ENCODE measurements around the gene TBC1D10A.
A peak's percentile ranks its signal among the peaks of the same experiment; 100 is the strongest.

Gene TBC1D10A

DNA sequence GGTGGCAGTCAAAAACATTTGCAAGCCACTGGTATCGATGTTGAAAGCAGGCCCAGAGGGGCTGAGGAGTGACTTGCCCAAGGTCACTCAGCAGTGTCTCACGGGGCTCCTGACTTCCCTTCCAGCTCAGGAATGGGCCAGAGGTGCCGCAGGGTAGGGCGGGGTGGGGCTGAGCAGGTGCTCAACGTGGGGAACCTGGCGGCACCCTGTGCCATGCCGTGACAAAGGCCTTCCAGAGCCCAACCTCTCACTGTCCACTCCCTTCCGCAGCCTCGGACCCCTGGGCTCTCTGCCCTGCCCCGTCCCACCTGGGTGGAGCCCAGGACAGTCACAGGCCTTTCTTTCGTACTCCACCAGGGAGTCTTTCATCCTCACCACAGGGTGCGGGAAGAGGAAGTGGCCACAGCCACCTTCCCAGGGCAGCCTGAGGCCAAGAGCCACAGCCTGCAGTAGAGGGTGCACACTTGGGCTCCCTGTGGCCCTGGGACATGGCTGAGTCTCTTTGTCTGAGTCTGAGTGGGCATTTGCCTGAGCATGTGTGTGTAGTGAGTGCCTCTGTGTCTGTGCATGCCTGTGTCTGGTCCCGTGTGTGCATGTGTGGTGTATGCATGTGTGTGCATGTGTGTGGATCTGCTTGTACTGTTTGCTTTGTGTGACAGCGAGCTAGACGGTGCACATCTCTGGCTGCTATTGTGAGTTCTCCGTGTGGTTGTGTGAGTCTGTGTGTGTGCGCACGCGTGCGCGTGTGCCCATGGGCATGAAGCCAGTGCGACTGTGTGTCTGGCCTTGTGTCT, 74.1 kb downstream of the TBC1D10A start:
- no peak overlapping the region for H3K4me3 ChIP-seq (ENCODE audit: low read depth, low read length)
- DNase-seq (ENCODE audit: low read depth): no peak

DNA sequence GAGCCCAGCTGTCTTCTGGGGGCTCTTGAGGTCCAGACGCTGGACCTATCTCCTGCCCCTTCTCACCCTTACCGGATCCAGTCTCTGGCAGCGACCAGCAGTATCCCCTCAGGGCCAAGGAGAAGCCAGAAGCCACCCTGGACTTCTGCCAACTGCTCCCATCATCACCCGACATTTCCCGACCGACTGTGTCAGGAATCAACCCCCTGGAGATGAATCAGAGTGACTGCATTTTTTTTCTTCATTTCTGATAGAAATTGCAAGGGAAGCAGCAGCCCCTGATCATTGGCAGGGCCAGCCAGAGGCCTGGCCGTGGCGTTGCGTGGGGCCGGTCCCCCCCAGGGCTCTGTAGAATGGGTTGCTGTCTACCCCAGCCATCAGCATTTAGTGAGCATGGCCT, 75.0 kb downstream of the TBC1D10A start:
- H3K4me3 ChIP-seq (ENCODE audit: low read depth, low read length): no peak overlapping the region
- no peak for DNase-seq (ENCODE audit: low read depth)

DNA sequence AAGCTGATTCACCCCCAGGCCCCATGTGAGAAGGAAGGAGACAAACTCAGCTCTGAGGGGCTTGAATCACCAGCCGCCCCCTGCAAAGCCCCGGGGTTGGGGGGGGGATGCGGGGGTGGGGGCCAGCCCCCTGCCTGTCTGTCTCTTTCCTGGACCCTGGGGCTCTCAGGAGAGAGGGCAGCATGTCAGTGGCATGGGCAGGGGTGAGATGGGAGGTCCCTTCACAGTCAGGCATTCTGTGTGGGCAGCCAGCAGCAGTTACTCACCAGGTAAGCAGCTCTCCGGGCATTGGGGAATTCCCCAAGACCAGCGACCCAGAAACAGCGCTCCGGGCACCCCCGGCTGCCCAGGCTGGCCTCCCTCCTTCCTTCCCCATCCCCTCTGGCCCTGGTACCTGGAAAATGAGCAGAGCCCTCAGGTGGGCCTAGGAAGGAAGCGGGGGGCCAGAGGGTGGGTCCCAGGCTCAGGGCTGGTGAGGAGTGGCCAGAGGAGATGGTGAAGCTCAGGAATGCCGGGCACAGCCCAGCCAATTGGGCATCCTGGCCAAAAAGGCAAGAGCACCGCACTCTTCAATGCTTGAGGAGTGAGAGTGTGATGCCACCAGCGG, 76.0 kb downstream of the TBC1D10A start:
- no peak for DNase-seq (ENCODE audit: low read depth)
- H3K4me3 ChIP-seq (ENCODE audit: low read depth, low read length): no peak overlapping the region

DNA sequence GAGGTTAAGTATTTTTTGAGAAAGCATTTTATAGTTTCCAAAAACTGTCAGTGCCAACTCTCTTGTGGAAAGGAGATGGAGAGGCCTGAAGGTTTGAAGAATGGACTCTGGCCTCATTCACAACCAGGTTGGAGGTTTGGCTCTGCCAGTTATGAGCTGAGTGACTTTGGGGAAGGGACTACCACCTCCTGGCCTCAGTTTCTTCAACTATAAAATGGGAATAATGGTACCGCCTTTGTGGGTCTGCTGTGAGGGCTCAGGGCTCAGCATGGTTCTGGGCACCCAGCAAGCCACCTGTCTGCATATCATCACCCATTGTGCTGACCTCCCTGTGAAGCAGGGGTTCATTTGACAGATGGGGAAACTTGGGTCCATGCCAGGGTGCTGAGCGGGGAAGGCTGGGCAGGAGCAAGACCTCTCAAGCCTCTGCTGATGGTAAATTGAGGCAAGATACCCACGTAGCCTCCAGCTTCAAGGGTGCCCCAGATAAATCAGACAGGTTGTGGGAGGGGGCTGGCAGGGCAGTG, 76.6 kb downstream of the TBC1D10A start:
- no peak for DNase-seq (ENCODE audit: low read depth)
- no peak overlapping the region for H3K4me3 ChIP-seq (ENCODE audit: low read depth, low read length)

DNA sequence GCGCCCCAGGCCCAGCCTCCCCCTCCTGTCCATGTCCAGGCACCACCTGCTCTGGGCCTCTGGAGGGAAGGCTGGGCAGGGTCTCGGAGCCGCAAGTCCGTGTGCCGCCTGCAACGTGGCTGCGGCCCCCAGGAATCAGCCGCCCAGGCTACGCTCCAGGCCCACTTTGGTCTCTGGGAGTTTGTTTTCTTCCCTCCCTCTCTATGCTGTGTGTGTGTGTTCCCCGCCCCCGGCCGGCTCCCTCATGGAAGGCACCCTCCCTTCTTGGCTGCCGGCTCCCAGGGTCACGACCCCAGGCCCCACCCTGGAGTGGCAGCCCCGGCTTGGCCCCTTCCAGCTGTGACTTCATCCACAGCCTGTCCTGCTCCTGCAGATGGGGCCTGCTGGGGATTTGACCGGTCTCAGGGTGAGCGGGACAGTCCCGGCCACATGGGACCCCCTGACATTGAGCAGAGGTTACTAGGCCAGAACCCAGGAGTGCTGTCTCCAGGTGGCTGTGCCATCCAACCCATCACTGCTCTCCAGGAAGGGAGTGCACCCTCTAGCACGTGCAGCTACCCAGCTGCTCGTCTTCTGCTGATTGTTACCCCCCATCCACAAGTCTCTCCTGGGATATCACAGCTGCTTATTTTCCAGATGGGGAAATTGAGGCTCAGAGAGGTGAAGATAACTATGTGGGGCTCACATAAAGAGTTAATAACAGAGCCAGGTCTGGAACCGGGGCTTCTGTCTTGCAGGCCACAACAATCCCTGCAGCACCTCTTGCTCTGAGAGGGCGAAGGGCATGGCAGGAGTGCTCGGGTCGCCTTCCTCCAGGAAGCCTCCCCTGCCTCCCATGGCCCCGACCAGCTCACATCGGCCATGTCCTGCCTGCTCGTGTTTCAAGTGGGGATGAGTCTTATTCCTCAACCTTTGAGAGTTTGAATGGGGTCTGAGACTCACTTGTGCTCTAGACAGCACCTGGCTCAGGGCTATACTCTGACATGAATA, 77.4 kb downstream of the TBC1D10A start:
- H3K4me3 ChIP-seq (ENCODE audit: low read depth, low read length): peak overlapping the region; percentile 18
- no peak for DNase-seq (ENCODE audit: low read depth)

DNA sequence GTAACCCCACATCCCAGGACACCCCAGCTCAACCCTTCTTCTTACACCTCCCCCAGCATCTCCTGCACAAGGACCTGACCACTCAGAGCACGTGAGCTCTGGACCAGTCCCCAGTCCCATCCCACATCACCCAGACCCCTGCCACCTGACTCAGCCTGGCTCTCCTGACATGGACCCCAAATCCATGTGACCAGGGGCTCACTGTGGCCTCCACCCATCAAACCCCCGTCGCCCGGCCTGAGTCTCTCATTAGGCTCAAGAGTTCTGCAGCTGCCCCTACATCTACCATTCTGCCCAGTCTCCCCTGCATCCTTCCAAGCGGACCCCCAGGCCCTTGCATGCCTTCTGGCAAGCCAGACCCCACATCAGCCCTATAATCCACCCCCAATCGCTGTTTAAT, 78.3 kb downstream of the TBC1D10A start:
- DNase-seq (ENCODE audit: low read depth): no peak
- H3K4me3 ChIP-seq (ENCODE audit: low read depth, low read length): peak overlapping the region; percentile 18

DNA sequence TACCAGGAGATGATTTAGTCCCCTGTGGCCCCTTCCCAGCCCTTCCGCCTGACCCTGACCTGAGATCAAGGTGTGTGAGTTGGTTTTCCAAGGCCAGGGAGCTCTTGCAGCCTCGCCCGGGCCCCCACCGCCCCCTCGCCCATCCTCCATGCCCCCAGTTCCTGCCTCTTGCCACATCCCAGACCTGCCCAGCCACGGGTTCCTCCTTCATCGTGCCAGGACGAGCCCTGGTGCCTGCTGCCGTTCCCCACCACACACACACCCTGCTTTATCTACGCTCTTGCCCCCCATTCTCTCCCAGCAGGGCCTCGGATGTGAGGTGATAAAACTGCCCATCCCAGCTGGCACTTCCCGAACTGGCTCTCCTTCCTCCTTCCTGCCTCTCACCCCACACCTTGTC, 78.8 kb downstream of the TBC1D10A start:
- H3K4me3 ChIP-seq (ENCODE audit: low read depth, low read length): no peak overlapping the region
- DNase-seq (ENCODE audit: low read depth): no peak

DNA sequence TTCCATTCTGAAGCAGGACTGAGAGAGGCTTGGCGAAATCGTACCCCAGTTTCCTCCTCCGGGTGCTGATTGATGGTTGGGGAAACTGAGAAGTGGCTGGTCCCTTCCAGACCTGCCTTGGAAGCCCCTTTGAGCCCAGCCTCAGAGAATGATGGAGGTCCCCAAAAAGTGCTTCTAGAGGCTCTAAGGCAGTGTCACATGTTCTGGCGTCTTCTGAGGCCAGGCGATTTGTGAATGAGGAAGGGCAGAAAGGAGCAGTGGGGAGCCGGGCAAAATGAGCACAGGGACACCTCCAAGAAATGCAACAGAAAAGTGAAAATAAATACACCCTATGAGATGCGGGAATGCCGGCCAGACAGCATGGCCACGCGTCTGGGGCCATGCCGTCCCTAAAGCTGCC, 79.2 kb downstream of the TBC1D10A start:
- no peak overlapping the region for H3K4me3 ChIP-seq (ENCODE audit: low read depth, low read length)
- DNase-seq (ENCODE audit: low read depth): no peak

DNA sequence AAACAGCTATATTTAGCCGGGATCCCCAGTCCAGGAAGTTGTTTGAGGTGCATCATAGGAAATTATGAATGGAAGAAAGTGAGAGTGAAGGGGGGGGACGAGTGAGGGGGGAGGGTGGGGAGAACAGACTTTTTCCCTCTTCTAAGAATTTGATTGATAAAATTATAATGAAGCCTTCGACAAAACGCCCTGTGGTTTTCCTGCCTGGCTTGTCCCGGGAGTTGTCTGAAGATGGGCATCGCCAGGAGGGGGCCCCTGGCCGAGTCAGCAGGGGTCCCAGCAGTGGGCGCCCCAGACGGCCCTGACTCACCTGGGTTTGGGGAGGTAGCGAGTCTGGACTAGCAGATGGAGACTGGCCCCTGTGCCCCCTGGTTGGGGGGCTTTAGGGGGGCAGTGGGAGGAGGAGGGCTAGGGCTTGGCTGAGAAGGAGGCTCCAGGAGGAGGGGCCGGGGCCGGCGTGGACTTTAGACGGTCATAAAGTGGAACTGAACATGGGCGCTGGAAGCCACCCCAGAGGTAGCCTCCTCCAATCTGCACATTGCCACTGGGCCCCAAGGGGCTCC, 79.8 kb downstream of the TBC1D10A start:
- H3K4me3 ChIP-seq (ENCODE audit: low read depth, low read length): peak overlapping the region; percentile 67
- no peak for DNase-seq (ENCODE audit: low read depth)

DNA sequence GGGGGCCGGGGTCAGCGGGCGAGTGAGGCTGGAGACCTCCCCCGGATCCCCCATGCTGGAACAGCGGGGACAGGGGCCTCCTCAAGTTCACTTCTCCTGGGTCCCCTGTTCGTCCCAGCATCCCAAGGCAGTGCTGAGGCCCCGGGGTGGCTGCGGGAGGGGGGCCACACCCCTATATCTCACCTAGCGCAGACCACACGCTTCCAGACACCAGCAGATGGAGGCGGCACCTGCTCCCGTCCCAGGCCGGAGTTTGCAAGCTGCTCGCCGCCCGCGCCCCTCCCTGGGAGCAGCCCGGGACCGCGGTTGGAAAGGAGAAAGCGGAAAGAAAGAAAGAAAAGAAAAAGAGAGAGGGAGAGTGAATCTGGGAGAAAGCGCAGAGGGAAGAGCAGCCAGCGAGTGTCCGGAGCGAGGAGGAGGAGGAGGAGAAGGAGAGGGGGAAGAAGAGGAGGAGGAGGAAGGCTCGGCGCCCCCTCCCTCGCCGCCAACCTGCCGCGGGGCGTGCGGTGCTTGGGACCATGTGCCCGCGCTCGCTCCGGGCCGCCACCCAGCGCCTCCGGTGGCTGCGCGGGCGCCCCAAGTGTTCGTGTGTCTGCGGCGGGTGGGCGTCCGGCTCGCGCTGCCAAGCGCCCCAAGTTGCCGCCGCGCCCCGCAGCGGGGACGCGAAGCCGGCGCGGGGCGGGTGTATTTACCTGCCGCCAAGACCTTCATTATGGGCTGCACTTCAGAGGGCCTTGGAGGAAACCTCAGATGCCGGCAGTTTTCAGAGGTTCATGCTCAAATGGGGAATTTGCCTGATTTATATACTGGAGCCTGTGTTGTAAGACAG, 80.5 kb downstream of the TBC1D10A start, which contains the start of gene LIF:
Gene LIF (minus strand): TSS at position 775 of the 829 bp plus-strand sequence. CDS start 64 bp downstream, at position 711.
- peak within 1 kb of the TSS; percentile 67 for H3K4me3 ChIP-seq (ENCODE audit: low read depth, low read length)
- DNase-seq (ENCODE audit: low read depth): no peak

DNA sequence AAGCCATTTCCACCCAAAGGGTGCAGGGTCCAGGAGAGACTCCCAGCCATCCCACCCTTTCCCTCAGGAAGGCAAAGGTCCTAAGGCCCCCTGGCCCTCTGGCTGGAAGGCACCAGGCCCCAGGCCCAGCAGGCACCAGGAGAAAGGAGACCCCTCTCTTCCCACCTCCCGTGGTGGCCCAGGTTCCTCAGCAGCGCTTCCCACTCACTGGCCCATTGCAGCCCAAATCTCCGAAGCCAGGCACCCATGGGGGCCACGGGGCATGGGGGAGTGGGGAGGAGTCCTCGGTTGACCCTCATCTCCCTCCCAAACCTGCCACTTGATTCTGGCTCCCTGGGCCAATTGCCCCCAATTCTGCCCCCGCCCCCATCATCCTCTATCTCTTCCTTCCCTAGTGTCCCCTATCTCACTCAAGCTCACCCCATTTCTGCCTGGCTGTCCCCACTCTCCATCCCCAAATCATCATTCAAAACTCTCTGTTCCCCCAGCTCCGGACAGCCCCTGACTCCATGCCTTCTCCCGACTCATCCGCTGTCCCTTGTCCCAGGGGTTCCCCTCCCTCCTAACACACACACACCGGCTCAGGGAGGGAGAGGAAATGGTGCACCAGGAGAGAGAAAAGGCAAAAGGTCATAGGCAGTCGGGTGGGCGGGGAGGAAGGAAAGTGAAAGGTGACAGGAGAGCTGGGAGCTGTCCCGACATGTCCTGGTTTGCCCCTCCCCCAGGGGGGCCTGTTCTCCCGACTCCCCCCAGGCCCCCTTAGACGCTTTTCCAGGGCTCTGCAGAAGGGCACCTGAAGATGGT, 81.4 kb downstream of the TBC1D10A start:
- no peak for DNase-seq (ENCODE audit: low read depth)

DNA sequence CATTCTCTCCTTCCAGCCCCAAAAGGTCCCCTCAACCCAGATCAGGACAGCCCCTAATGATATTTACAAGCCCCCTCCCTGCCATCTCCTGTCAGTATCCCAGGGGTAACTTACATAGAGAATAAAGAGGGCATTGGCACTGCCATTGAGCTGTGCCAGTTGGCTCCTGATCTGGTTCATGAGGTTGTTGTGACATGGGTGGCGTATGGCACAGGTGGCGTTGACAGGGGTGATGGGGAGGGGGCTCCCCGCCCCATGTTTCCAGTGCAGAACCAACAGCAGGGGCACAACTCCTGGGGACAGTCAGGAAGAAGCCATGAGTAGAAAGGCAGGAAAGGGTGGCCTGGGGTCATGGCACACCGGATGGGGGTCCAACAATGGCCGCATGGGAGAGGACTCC, 82.1 kb downstream of the TBC1D10A start:
- peak overlapping the region; percentile 67 for H3K4me3 ChIP-seq (ENCODE audit: low read depth, low read length)
- DNase-seq (ENCODE audit: low read depth): no peak

More for the DNA sequence above, 81.4 kb downstream of the TBC1D10A start:
- H3K4me3 ChIP-seq (ENCODE audit: low read depth, low read length): peak overlapping the region; percentile 67

DNA sequence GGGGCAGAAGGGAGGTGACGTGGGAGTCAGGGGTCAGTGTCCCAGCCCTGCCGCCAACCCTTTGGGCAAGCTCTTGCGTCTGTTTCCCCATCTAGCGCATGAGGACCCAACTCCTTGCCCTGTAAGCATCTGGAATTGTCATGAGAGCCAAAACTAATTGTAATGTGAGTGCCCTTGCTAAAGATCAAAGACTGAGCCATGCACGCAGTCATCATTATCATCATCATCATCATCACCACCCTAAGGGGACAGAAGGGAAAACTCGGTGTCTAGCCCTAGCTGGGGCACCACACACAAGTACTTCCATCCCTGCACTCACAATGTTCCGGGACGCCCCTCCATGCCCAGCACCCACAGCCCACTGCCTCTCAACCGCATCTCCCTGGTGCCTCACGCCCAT, 82.7 kb downstream of the TBC1D10A start:
- no peak for DNase-seq (ENCODE audit: low read depth)
- H3K4me3 ChIP-seq (ENCODE audit: low read depth, low read length): no peak overlapping the region

DNA sequence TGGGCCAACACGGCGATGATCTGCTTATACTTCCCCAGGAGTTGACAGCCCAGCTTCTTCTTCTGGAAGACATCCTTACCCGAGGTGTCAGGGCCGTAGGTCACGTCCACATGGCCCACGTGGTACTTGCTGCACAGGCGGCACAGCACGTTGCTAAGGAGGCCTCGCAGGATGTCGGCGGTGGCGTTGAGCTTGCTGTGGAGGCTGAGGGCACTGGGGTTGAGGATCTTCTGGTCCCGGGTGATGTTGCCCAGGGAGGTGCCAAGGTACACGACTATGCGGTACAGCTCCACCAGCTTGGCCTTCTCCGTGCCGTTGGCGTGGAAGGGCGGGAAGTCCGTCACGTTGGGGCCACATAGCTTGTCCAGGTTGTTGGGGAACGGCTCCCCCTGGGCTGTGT, 83.1 kb downstream of the TBC1D10A start:
- H3K4me3 ChIP-seq (ENCODE audit: low read depth, low read length): no peak overlapping the region
- DNase-seq (ENCODE audit: low read depth): no peak
